B cell (primary cell): Measurements from ENCODE around the gene FES. TPM values are rescaled to one million over a fixed set of nuclear protein-coding genes. Genes with fewer than 3 reads are reported as not detected.
A peak's percentile ranks its signal among the peaks of the same experiment; 100 is the strongest.
"Not testable (repeated sequence)": the region's sequence is repeated elsewhere in the genome, so short reads cannot be mapped to it uniquely, and the experiment has no call there.

Experiments
- ATAC-seq: fragments of 200-7000 bp; cut with Tn5 transposase; one replicate; pipeline ENCODE4 v1.10.0; 2021; ENCODE audit warnings: low read depth, mild to moderate bottlenecking, moderate number of reproducible peaks, moderate library complexity
- CTCF ChIA-PET: fragments of 350-600 bp; sonication (Branson Sonifier 250); formaldehyde crosslinking; loops from one replicate; lab custom pipeline; 2021; ENCODE audit warnings: antibody characterized with exemption, inconsistent platforms; lab: Charles Lee
- POLR2A ChIA-PET: fragments of 350-600 bp; sonication (Branson Sonifier 250); formaldehyde crosslinking; loops from one replicate; lab custom pipeline; 2021; ENCODE audit warnings: antibody characterized with exemption; lab: Charles Lee
- DNase-seq: peaks from one replicate; pipeline ENCODE4 v3.0.0; 2013
- H2AFZ ChIP-seq: 2 replicates; pipeline ENCODE4 v1.6.1; 2012; ENCODE audit warnings: mild to moderate bottlenecking, low read depth, low read length; ENCODE audit not compliant: insufficient read depth, poor library complexity, severe bottlenecking
- H3K27ac ChIP-seq, 2 donors: 1 replicate in 1 of 2; 2 replicates in 1 of 2; pipeline ENCODE4 v1.5.1; 2012 to 2013; ENCODE audit warnings: low read length in 2 of 2, mild to moderate bottlenecking in 2 of 2, moderate library complexity in 1 of 2
- H3K27me3 ChIP-seq, 4 experiments: fragments of 200-600 bp in 1 of 4; sonication (generic) in 1 of 4; replicated peaks in 1 of 4; 1 replicate in 2 of 4; 2 replicates in 2 of 4; pipeline versions ENCODE4 v1.6.1 to v1.7.0; 2013 to 2016; ENCODE audit warnings: low read length in 3 of 4, mild to moderate bottlenecking in 2 of 4, mixed read lengths in 1 of 4, moderate library complexity in 1 of 4; ENCODE audit not compliant: insufficient read depth in 4 of 4, control insufficient read depth in 3 of 4; ENCODE audit errors: control extremely low read depth in 1 of 4
- H3K36me3 ChIP-seq, 2 experiments: replicated peaks in 1 of 2; 1 replicate in 1 of 2; 2 replicates in 1 of 2; pipeline versions ENCODE4 v1.6.1 to v1.7.1; 2013; ENCODE audit warnings: low read length in 1 of 2; ENCODE audit not compliant: insufficient read depth in 2 of 2, control insufficient read depth in 1 of 2; ENCODE audit errors: control extremely low read depth in 1 of 2, extremely low read depth in 1 of 2
- H3K4me1 ChIP-seq, 2 donors: fragments of 200-600 bp in 1 of 2; sonication (generic) in 1 of 2; 1 replicate in 1 of 2; 2 replicates in 1 of 2; pipeline versions ENCODE4 v1.5.1 to v1.6.1; 2013 to 2017; ENCODE audit warnings: low read length in 2 of 2; ENCODE audit not compliant: control insufficient read depth in 2 of 2, insufficient read depth in 2 of 2
- H3K4me2 ChIP-seq: replicated peaks from 2 replicates; pipeline ENCODE3; 2012; ENCODE audit warnings: mild to moderate bottlenecking, low read depth, low read length; ENCODE audit not compliant: poor library complexity, severe bottlenecking
- H3K4me3 ChIP-seq, 5 experiments: fragments of 200-600 bp in 1 of 5; sonication (generic) in 1 of 5; 1 replicate in 3 of 5; 2 replicates in 2 of 5; pipeline versions ENCODE4 v1.5.1 to v1.7.0; 2011 to 2016; ENCODE audit warnings: low read length in 4 of 5, mild to moderate bottlenecking in 4 of 5, low read depth in 2 of 5, control low read depth in 1 of 5, moderate library complexity in 1 of 5; ENCODE audit not compliant: insufficient read depth in 1 of 5; ENCODE audit errors: control extremely low read depth in 1 of 5, extremely low read depth in 1 of 5
- H3K79me2 ChIP-seq: fragments of 200-600 bp; sonication (generic); one replicate; pipeline ENCODE4 v1.6.0; 2016; ENCODE audit warnings: low read length; ENCODE audit not compliant: control insufficient read depth, insufficient read depth
- H3K9ac ChIP-seq: fragments of 200-600 bp; sonication (generic); 2 replicates; pipeline ENCODE4 v1.6.1; 2017; ENCODE audit warnings: mild to moderate bottlenecking, low read length, moderate library complexity
- H3K9me3 ChIP-seq, 3 donors: one replicate each; pipeline versions ENCODE4 v1.6.1 to v1.7.1; 2013; ENCODE audit warnings: low read length in 2 of 3; ENCODE audit not compliant: control insufficient read depth in 2 of 3, insufficient read depth in 1 of 3; ENCODE audit errors: control extremely low read depth in 1 of 3
- H4K20me1 ChIP-seq: 2 replicates; pipeline ENCODE4 v1.6.0; 2012; ENCODE audit warnings: mild to moderate bottlenecking, low read length; ENCODE audit not compliant: insufficient read depth, control insufficient read depth, poor library complexity, severe bottlenecking
- H3K27ac Mint-ChIP-seq: one replicate; pipeline ENCODE4 v1.8.0; 2021; ENCODE audit warnings: mixed read lengths
- H3K27me3 Mint-ChIP-seq: one replicate; pipeline ENCODE4 v1.8.0; 2021; ENCODE audit warnings: mixed read lengths
- H3K4me1 Mint-ChIP-seq: one replicate; pipeline ENCODE4 v1.8.0; 2021; ENCODE audit warnings: mixed read lengths
- H3K4me3 Mint-ChIP-seq: one replicate; pipeline ENCODE4 v1.8.0; 2021; ENCODE audit warnings: mixed read lengths
- H3K9me3 Mint-ChIP-seq: one replicate; pipeline ENCODE4 v1.8.0; 2022; ENCODE audit warnings: mixed read lengths; ENCODE audit not compliant: insufficient read depth
- EZH2 ChIP-seq: IDR thresholded peaks from 2 replicates; pipeline ENCODE4 v1.6.1; 2012; ENCODE audit warnings: borderline replicate concordance, low read depth, mild to moderate bottlenecking, moderate library complexity, low read length; ENCODE audit not compliant: insufficient read depth, poor library complexity, severe bottlenecking
- WGBS: methylation state at CpG from one replicate; pipeline ENCODE4 v1.1.5; 2013; ENCODE audit warnings: missing lambda C conversion rate; ENCODE audit not compliant: insufficient coverage; 5-methylcytosine and 5-hydroxymethylcytosine counted together
- intact Hi-C: fragments of 100-400 bp; cut with micrococcal nuclease; formaldehyde crosslinking; loops from one replicate; pipeline ENCODE4 v1.10.0; 2022
- polyA plus RNA-seq: library from polyadenylated mRNA; depleted of rRNA; stranded (reverse); fragments of >200 nt; gene quantifications from 2 replicates; pipeline ENCODE4 v1.2.3, GENCODE V29; 2012
- total RNA-seq, 2 donors: library from RNA; stranded (reverse); fragments of 120-200 nt in 1 of 2; gene quantifications; 1 replicate in 1 of 2; 2 replicates in 1 of 2; pipeline versions ENCODE4 v1.2.3 to v1.2.4, GENCODE V29; 2013 to 2022
- TF ChIP-seq, protein P1 (sequence below): fragments of 200-600 bp; IDR thresholded peaks from one replicate; pipeline ENCODE4 v1.8.0; 2022; ENCODE audit warnings: antibody characterized with exemption, mild to moderate bottlenecking

The FES gene
- total and polyA plus RNA-seq, 2 donors (not counting 1 experiment from before 2014, with no cell fraction given) = 23.9 to 31.4 TPM

DNA sequence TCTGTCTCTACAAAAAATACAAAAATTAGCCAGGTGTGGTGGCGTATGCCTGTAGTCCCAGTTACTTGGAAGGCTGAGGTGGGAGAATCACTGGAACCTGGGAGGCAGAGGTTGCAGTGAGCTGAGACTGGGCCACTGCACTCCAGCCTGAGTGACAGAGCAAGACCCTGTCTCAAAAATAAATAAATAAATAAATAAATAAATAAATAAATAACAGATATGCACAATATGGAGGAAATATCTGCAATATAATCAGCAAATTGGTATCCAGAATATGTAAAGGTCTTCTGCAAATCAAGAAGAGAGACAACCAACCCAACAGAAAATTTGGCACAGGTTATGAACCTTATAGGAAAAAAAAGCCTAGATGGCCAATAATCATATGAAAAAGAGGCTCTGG, 34.9 kb upstream of the FES start:
- intact Hi-C loops, H3K9me3 Mint-ChIP-seq, H3K27ac ChIP-seq, ATAC-seq, H3K4me2 ChIP-seq, H3K4me3 ChIP-seq, H3K4me3 Mint-ChIP-seq, H3K27ac Mint-ChIP-seq, H3K36me3 ChIP-seq, H3K79me2 ChIP-seq, H4K20me1 ChIP-seq, DNase-seq, H3K27me3 Mint-ChIP-seq, H3K27me3 ChIP-seq, H2AFZ ChIP-seq, H3K9me3 ChIP-seq, H3K9ac ChIP-seq: not testable (repeated sequence)
- WGBS = no CpG with 5 or more reads among the region's 1 CpG
- peaks cover 48 to 53% of the 10 kb centered on the region in 2 donors for H3K4me1 ChIP-seq
- ChIA-PET CTCF (interaction anchor here (0.7 to 2.5 kb wide), 4 partner anchors 10 to 36 kb away, joined by 4 to 12 read pairs (median 6); no protein-coding TSS in a partner anchor), POLR2A (interaction anchor here (0.9 kb wide), 1 partner anchor 36 kb away, joined by 4 read pairs; no protein-coding TSS in a partner anchor)
- peaks cover 50% of the 10 kb centered on the region for H3K4me1 Mint-ChIP-seq

DNA sequence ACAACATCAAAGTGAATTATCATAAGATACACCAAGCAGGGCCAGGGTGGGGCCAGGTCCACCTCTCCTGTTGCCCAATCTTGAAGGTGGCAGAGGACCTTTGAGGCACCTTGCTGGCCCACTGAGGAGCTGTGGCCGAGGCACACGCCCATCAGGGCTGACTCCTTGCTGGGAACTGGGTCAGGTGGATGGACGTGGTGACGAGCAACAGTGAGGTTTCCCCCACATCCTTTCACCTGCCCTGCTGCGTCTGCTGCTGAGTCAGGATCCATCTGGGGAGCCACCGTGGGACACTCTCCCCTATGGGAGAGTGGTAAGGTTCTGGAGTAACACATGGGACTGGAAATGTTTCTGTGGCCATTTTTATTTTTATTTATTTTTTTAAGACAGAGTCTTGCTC, 33.2 kb upstream of the FES start:
- Histone ChIP-seq H4K20me1 (no peaks in the 10 kb centered on the region), H3K4me2 (no peak overlapping the region), H3K79me2 (no peaks in the 10 kb centered on the region), H3K9me3 (no peaks in the 10 kb centered on the region), H3K36me3 (no peaks in the 10 kb centered on the region), H3K9ac (no peak overlapping the region), H3K27ac (no peak overlapping the region), H3K4me3 (no peak overlapping the region), H3K4me1 (peaks cover 54 to 56% of the 10 kb centered on the region in 2 donors), H3K27me3 (no peaks in the 10 kb centered on the region), H2AFZ (no peak overlapping the region)
- TF ChIP-seq EZH2 = no peak
- TF ChIP-seq, protein P1, sequence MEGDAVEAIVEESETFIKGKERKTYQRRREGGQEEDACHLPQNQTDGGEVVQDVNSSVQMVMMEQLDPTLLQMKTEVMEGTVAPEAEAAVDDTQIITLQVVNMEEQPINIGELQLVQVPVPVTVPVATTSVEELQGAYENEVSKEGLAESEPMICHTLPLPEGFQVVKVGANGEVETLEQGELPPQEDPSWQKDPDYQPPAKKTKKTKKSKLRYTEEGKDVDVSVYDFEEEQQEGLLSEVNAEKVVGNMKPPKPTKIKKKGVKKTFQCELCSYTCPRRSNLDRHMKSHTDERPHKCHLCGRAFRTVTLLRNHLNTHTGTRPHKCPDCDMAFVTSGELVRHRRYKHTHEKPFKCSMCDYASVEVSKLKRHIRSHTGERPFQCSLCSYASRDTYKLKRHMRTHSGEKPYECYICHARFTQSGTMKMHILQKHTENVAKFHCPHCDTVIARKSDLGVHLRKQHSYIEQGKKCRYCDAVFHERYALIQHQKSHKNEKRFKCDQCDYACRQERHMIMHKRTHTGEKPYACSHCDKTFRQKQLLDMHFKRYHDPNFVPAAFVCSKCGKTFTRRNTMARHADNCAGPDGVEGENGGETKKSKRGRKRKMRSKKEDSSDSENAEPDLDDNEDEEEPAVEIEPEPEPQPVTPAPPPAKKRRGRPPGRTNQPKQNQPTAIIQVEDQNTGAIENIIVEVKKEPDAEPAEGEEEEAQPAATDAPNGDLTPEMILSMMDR = no peak
- peak overlapping the region; percentile 41 for H3K27ac Mint-ChIP-seq
- no peak for DNase-seq
- H3K4me1 Mint-ChIP-seq = peaks cover 54% of the 10 kb centered on the region
- intact Hi-C loops = loop anchor here (5.0 kb wide), 1 partner anchor 36 kb away; no protein-coding TSS in a partner anchor
- peak overlapping the region; percentile 66 for H3K4me3 Mint-ChIP-seq
- POLR2A ChIA-PET = interaction anchor here (2.0 to 2.9 kb wide), 3 partner anchors 11 to 33 kb away, joined by 5 to 28 read pairs (median 12); no protein-coding TSS in a partner anchor
- no peaks in the 10 kb centered on the region for H3K27me3 Mint-ChIP-seq
- 100% methylated on average over 1 of the region's 6 CpGs for WGBS
- no peak for ATAC-seq
- CTCF ChIA-PET = interaction anchor here (1.0 to 2.5 kb wide), 5 partner anchors 9 to 83 kb away, joined by 4 to 12 read pairs (median 7); partner anchors contain the start of gene UNC45A
- H3K9me3 Mint-ChIP-seq = no peaks in the 10 kb centered on the region
